ENCODE measurements around the gene ANAPC1. TPM values are rescaled to one million over a fixed set of nuclear protein-coding genes. Genes with fewer than 3 reads are reported as not detected.
"Not testable (repeated sequence)": the region's sequence is repeated elsewhere in the genome, so short reads cannot be mapped to it uniquely, and the experiment has no call there.

The ANAPC1 gene
- polyA plus RNA-seq, 3 donors = 4.2 to 12.4 (median 6.8) TPM

DNA sequence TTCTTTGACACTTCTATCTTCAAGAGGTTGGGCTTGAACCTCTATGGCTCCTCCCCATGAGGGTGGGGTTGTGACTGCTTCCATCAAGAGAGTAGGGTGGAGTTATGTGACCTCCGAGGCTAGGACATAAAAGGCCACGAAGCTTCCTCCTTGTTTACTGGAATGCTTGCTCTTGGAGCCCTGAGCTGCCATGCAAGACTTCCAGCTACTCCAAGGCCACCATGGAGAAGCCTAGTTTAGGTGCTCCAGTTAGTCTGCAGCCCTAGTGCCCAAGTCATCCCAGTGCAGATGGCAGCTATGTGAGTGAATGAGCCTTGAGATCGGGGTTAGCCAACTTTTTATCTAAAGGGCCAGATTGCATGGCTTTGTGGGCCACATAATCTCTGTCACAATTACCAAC, 12.0 kb upstream of the ANAPC1 start:
- no peak overlapping the region for H3K27ac ChIP-seq (ENCODE audit: low read depth in 1 of 2, low read length in 2 of 2)
- Mint-ChIP-seq H3K36me3 (peaks cover 0 to 4% of the 10 kb centered on the region in 2 donors), H3K27ac (peak overlapping the region in 1 of 7 donors; percentile 21), H3K4me1 (peaks cover 33% of the 10 kb centered on the region), H3K9me3 (peaks cover 0 to 7% (median 4%) of the 10 kb centered on the region in 7 donors), H3K27me3 (ENCODE audit: low read depth in 3 of 3) (peaks cover 18 to 36% (median 22%) of the 10 kb centered on the region in 3 donors), H3K4me3 (peak overlapping the region in 1 of 2 donors; percentile 16)
- H2AFZ ChIP-seq (ENCODE audit: insufficient read depth, low read depth, low read length, poor library complexity, severe bottlenecking) = no peak overlapping the region
- no peak overlapping the region for H3K9ac ChIP-seq (ENCODE audit: insufficient read depth, low read length, poor library complexity, severe bottlenecking)
- no peaks in the 10 kb centered on the region for H3K79me2 ChIP-seq (ENCODE audit: insufficient read depth, low read length)
- H3K4me2 ChIP-seq (replicated peaks; ENCODE audit: extremely low read depth, low read length, poor library complexity, severe bottlenecking) = no peak overlapping the region
- 33% methylated on average over 3 of the region's 3 CpGs for WGBS (ENCODE audit: insufficient coverage)
- H3K27me3 ChIP-seq (ENCODE audit: control insufficient read depth in 2 of 2, insufficient read depth in 2 of 2, low read length in 2 of 2) = peaks cover 9 to 33% of the 10 kb centered on the region in 2 donors
- peak in 1 of 3 donors; percentile 10 for DNase-seq
- TF ChIP-seq, protein P1, sequence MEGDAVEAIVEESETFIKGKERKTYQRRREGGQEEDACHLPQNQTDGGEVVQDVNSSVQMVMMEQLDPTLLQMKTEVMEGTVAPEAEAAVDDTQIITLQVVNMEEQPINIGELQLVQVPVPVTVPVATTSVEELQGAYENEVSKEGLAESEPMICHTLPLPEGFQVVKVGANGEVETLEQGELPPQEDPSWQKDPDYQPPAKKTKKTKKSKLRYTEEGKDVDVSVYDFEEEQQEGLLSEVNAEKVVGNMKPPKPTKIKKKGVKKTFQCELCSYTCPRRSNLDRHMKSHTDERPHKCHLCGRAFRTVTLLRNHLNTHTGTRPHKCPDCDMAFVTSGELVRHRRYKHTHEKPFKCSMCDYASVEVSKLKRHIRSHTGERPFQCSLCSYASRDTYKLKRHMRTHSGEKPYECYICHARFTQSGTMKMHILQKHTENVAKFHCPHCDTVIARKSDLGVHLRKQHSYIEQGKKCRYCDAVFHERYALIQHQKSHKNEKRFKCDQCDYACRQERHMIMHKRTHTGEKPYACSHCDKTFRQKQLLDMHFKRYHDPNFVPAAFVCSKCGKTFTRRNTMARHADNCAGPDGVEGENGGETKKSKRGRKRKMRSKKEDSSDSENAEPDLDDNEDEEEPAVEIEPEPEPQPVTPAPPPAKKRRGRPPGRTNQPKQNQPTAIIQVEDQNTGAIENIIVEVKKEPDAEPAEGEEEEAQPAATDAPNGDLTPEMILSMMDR (IDR thresholded peaks at IDR 0.05) = no peak
- H4K20me1 ChIP-seq (ENCODE audit: insufficient read depth, low read length) = peaks cover 12% of the 10 kb centered on the region
- no peaks in the 10 kb centered on the region for H3K36me3 ChIP-seq (replicated peaks in 1 of 2; ENCODE audit: control insufficient read depth in 1 of 2, insufficient read depth in 2 of 2, low read length in 2 of 2)
- peaks cover 30 to 47% of the 10 kb centered on the region in 2 donors for H3K4me1 ChIP-seq (ENCODE audit: control insufficient read depth in 1 of 2, insufficient read depth in 2 of 2, low read length in 2 of 2)
- intact Hi-C loops (cut with micrococcal nuclease) = loop anchor here (5.0 kb wide), 1 partner anchor 151 kb away; no protein-coding TSS in a partner anchor
- H3K4me3 ChIP-seq (replicated peaks in 1 of 3; ENCODE audit: low read depth in 2 of 3, low read length in 3 of 3) = no peak overlapping the region
- no peaks in the 10 kb centered on the region for H3K9me3 ChIP-seq (replicated peaks in 1 of 2; ENCODE audit: control insufficient read depth in 1 of 2, insufficient read depth in 1 of 2, low read length in 2 of 2)

DNA sequence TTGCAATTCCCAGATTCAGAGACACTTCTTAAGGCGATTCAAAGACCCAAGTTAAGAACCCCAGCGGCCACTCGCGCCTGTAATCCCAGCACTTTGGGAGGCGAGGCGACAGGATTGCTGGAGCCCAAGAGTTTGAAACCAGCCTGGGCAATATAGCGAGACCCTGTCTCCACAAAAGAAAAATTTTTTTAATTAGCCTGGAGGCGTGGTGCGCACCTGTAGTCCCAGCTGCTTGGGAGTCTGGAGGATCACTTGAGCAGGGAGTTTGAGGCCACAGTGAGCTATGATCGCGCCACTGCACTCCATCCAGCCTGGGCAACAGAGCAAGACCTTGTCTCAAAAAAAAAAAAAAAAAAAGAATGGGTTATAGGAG, 585 bp upstream of the ANAPC1 start:
- Histone ChIP-seq H3K36me3 (replicated peaks in 1 of 2; ENCODE audit: control insufficient read depth in 1 of 2, insufficient read depth in 2 of 2, low read length in 2 of 2) (peaks cover 3% of the 10 kb centered on the region in 2 donors), H3K9ac (ENCODE audit: insufficient read depth, low read length, poor library complexity, severe bottlenecking) (peak overlapping the region; percentile 84), H3K79me2 (ENCODE audit: insufficient read depth, low read length) (peaks cover 20% of the 10 kb centered on the region), H3K4me1 (ENCODE audit: control insufficient read depth in 1 of 2, insufficient read depth in 2 of 2, low read length in 2 of 2) (peaks cover 10 to 12% of the 10 kb centered on the region in 2 donors), H3K9me3 (replicated peaks in 1 of 2; ENCODE audit: control insufficient read depth in 1 of 2, insufficient read depth in 1 of 2, low read length in 2 of 2) (no peaks in the 10 kb centered on the region), H3K4me3 (replicated peaks in 1 of 3; ENCODE audit: low read depth in 2 of 3, low read length in 3 of 3) (peak overlapping the region; percentile 89 to 98 (median 95)), H3K4me2 (replicated peaks; ENCODE audit: extremely low read depth, low read length, poor library complexity, severe bottlenecking) (peak overlapping the region; percentile 99), H2AFZ (ENCODE audit: insufficient read depth, low read depth, low read length, poor library complexity, severe bottlenecking) (peak overlapping the region; percentile 100), H3K27me3 (ENCODE audit: control insufficient read depth in 2 of 2, insufficient read depth in 2 of 2, low read length in 2 of 2) (no peaks in the 10 kb centered on the region), H3K27ac (ENCODE audit: low read depth in 1 of 2, low read length in 2 of 2) (peak overlapping the region; percentile 77 to 91), H4K20me1 (ENCODE audit: insufficient read depth, low read length) (no peaks in the 10 kb centered on the region)
- H3K9me3 Mint-ChIP-seq = no peaks in the 10 kb centered on the region
- H3K36me3 Mint-ChIP-seq = peaks cover 5 to 10% of the 10 kb centered on the region in 2 donors
- 13% methylated on average over 9 of the region's 11 CpGs for WGBS (ENCODE audit: insufficient coverage)
- TF ChIP-seq, protein P1 (IDR thresholded peaks at IDR 0.05) = no peak
- DNase-seq = no peak
- no peaks in the 10 kb centered on the region for H3K27me3 Mint-ChIP-seq (ENCODE audit: low read depth in 3 of 3)
- intact Hi-C loops (cut with micrococcal nuclease) = loop anchor here in 1 of 2 donors (1.0 kb wide), 1 partner anchor 164 kb away; no protein-coding TSS in a partner anchor
- H3K4me1 Mint-ChIP-seq = peaks cover 10% of the 10 kb centered on the region
- H3K27ac Mint-ChIP-seq = peak overlapping the region; percentile 90 to 95 (median 93)
- peak overlapping the region; percentile 91 to 97 for H3K4me3 Mint-ChIP-seq

- WGBS (ENCODE audit: insufficient coverage) = no CpG with 5 or more reads among the region's 2 CpGs
- peaks cover 8 to 44% of the 10 kb centered on the region in 2 donors for H3K36me3 ChIP-seq (replicated peaks in 1 of 2; ENCODE audit: control insufficient read depth in 1 of 2, insufficient read depth in 2 of 2, low read length in 2 of 2)
Measured at GRCh38 chr2:111872806-111873205, 11.2 kb downstream of the ANAPC1 start.

More at GRCh38 chr2:111872806-111873205, 11.2 kb downstream of the ANAPC1 start:
- H3K9me3 ChIP-seq (replicated peaks in 1 of 2; ENCODE audit: control insufficient read depth in 1 of 2, insufficient read depth in 1 of 2, low read length in 2 of 2); H3K4me3 Mint-ChIP-seq; H4K20me1 ChIP-seq (ENCODE audit: insufficient read depth, low read length); DNase-seq; H3K4me1 ChIP-seq (ENCODE audit: control insufficient read depth in 1 of 2, insufficient read depth in 2 of 2, low read length in 2 of 2); H3K27ac ChIP-seq (ENCODE audit: low read depth in 1 of 2, low read length in 2 of 2); H3K79me2 ChIP-seq (ENCODE audit: insufficient read depth, low read length); H3K9ac ChIP-seq (ENCODE audit: insufficient read depth, low read length, poor library complexity, severe bottlenecking); H3K9me3 Mint-ChIP-seq; H2AFZ ChIP-seq (ENCODE audit: insufficient read depth, low read depth, low read length, poor library complexity, severe bottlenecking); H3K4me2 ChIP-seq (replicated peaks; ENCODE audit: extremely low read depth, low read length, poor library complexity, severe bottlenecking); H3K27me3 ChIP-seq (ENCODE audit: control insufficient read depth in 2 of 2, insufficient read depth in 2 of 2, low read length in 2 of 2); H3K27ac Mint-ChIP-seq; intact Hi-C loops (cut with micrococcal nuclease); H3K4me1 Mint-ChIP-seq; H3K4me3 ChIP-seq (replicated peaks in 1 of 3; ENCODE audit: low read depth in 2 of 3, low read length in 3 of 3); H3K27me3 Mint-ChIP-seq (ENCODE audit: low read depth in 3 of 3): not testable (repeated sequence)
- H3K36me3 Mint-ChIP-seq = peaks cover 50 to 54% of the 10 kb centered on the region in 2 donors

All from CD14-positive monocyte (primary cell).